ENCODE results near the gene LEF1. TPM values are rescaled to one million over a fixed set of nuclear protein-coding genes. Genes with fewer than 3 reads are reported as not detected.

Gene LEF1
- total and polyA plus RNA-seq, 2 donors (not counting 1 experiment from before 2014, with no cell fraction given): 2.4 to 5.1 TPM

- no peak overlapping the region for H2AFZ ChIP-seq (ENCODE audit: insufficient read depth, low read depth, low read length, poor library complexity, severe bottlenecking)
- no peaks in the 10 kb centered on the region for H3K9me3 ChIP-seq (ENCODE audit: control extremely low read depth in 1 of 3, control insufficient read depth in 2 of 3, insufficient read depth in 1 of 3, low read length in 2 of 3)
- TF ChIP-seq EZH2 (IDR thresholded peaks at IDR 0.05; ENCODE audit: borderline replicate concordance, insufficient read depth, low read depth, low read length, poor library complexity, severe bottlenecking) (no peak), CTCF (IDR thresholded peaks at IDR 0.05) (no peak)
- ATAC-seq (ENCODE audit: low read depth) (no peak), DNase-seq (no peak)
- no peak overlapping the region for H3K27ac Mint-ChIP-seq
- H3K79me2 ChIP-seq (ENCODE audit: control insufficient read depth, insufficient read depth, low read length): no peaks in the 10 kb centered on the region
- H3K4me1 Mint-ChIP-seq: peaks cover 11% of the 10 kb centered on the region
- intact Hi-C loops (cut with micrococcal nuclease): no loop called here
- ChIA-PET CTCF (no interaction called here), POLR2A (no interaction called here)
- peaks cover 0 to 11% (median 7%) of the 10 kb centered on the region in 4 experiments for H3K27me3 ChIP-seq (replicated peaks in 1 of 4; ENCODE audit: control extremely low read depth in 1 of 4, control insufficient read depth in 3 of 4, insufficient read depth in 4 of 4, low read length in 3 of 4)
- no peak overlapping the region for H3K4me3 Mint-ChIP-seq
- no CpG with 5 or more reads among the region's 3 CpGs for WGBS (ENCODE audit: insufficient coverage)
- no peak overlapping the region for H3K9ac ChIP-seq (ENCODE audit: low read length)
- H3K4me3 ChIP-seq (ENCODE audit: control extremely low read depth in 1 of 5, extremely low read depth in 1 of 5, insufficient read depth in 1 of 5, low read depth in 2 of 5, low read length in 4 of 5): peak overlapping the region in 1 of 5 experiments; percentile 7
- no peaks in the 10 kb centered on the region for H3K36me3 ChIP-seq (replicated peaks in 1 of 2; ENCODE audit: control extremely low read depth in 1 of 2, control insufficient read depth in 1 of 2, extremely low read depth in 1 of 2, insufficient read depth in 2 of 2, low read length in 1 of 2)
- H3K4me1 ChIP-seq (ENCODE audit: control insufficient read depth in 2 of 2, insufficient read depth in 2 of 2, low read length in 2 of 2): peaks cover 9 to 13% of the 10 kb centered on the region in 2 donors
- no peaks in the 10 kb centered on the region for H4K20me1 ChIP-seq (ENCODE audit: control insufficient read depth, insufficient read depth, low read length, poor library complexity, severe bottlenecking)
- no peaks in the 10 kb centered on the region for H3K9me3 Mint-ChIP-seq (ENCODE audit: insufficient read depth)
- H3K4me2 ChIP-seq (replicated peaks; ENCODE audit: low read depth, low read length, poor library complexity, severe bottlenecking): peak overlapping the region; percentile 12
- no peak overlapping the region for H3K27ac ChIP-seq (ENCODE audit: low read length in 2 of 2)
- peaks cover 40% of the 10 kb centered on the region for H3K27me3 Mint-ChIP-seq
Observed at GRCh38 chr4:108160741-108161352, 7.9 kb downstream of the LEF1 start.

DNA sequence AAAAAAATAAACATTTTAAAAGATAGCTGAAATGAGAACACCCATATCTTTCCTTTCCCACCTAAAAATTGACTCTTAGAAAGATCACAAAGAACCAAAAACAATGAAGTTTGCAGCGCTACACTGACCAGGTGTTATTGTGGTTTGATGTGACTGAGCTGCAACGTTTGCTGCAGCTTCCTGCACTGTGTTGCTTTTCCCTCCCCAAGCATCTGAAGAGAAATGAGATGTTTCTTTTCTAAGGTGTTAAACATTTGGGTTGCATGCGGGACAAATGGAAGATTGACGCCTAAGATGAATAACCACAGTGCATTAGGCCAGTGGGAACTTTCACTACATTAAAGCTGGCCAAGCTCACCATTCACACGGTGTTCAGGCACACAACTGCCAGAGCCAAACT lies 8.9 kb downstream of the LEF1 start:
- TF ChIP-seq CTCF (IDR thresholded peaks at IDR 0.05) (no peak), EZH2 (IDR thresholded peaks at IDR 0.05; ENCODE audit: borderline replicate concordance, insufficient read depth, low read depth, low read length, poor library complexity, severe bottlenecking) (no peak)
- CTCF ChIA-PET: no interaction called here
- 0% methylated on average over 2 of the region's 5 CpGs for WGBS (ENCODE audit: insufficient coverage)
- H3K9ac ChIP-seq (ENCODE audit: low read length): no peak overlapping the region
- peaks cover 30% of the 10 kb centered on the region for H3K27me3 Mint-ChIP-seq
- no peak overlapping the region for H3K27ac ChIP-seq (ENCODE audit: low read length in 2 of 2)
- H3K4me3 Mint-ChIP-seq: no peak overlapping the region
- H3K79me2 ChIP-seq (ENCODE audit: control insufficient read depth, insufficient read depth, low read length): no peaks in the 10 kb centered on the region
- no peaks in the 10 kb centered on the region for H4K20me1 ChIP-seq (ENCODE audit: control insufficient read depth, insufficient read depth, low read length, poor library complexity, severe bottlenecking)
- H3K9me3 ChIP-seq (ENCODE audit: control extremely low read depth in 1 of 3, control insufficient read depth in 2 of 3, insufficient read depth in 1 of 3, low read length in 2 of 3): no peaks in the 10 kb centered on the region
- ATAC-seq (ENCODE audit: low read depth): no peak
- no peak overlapping the region for H3K27ac Mint-ChIP-seq
- POLR2A ChIA-PET: no interaction called here
- no peaks in the 10 kb centered on the region for H3K36me3 ChIP-seq (replicated peaks in 1 of 2; ENCODE audit: control extremely low read depth in 1 of 2, control insufficient read depth in 1 of 2, extremely low read depth in 1 of 2, insufficient read depth in 2 of 2, low read length in 1 of 2)
- intact Hi-C loops (cut with micrococcal nuclease): no loop called here
- H3K4me1 Mint-ChIP-seq: peaks cover 5% of the 10 kb centered on the region
- peaks cover 4 to 8% of the 10 kb centered on the region in 2 donors for H3K4me1 ChIP-seq (ENCODE audit: control insufficient read depth in 2 of 2, insufficient read depth in 2 of 2, low read length in 2 of 2)
- H3K4me3 ChIP-seq (ENCODE audit: control extremely low read depth in 1 of 5, extremely low read depth in 1 of 5, insufficient read depth in 1 of 5, low read depth in 2 of 5, low read length in 4 of 5): no peak overlapping the region
- no peak overlapping the region for H2AFZ ChIP-seq (ENCODE audit: insufficient read depth, low read depth, low read length, poor library complexity, severe bottlenecking)
- no peaks in the 10 kb centered on the region for H3K9me3 Mint-ChIP-seq (ENCODE audit: insufficient read depth)
- H3K27me3 ChIP-seq (replicated peaks in 1 of 4; ENCODE audit: control extremely low read depth in 1 of 4, control insufficient read depth in 3 of 4, insufficient read depth in 4 of 4, low read length in 3 of 4): peaks cover 0 to 4% (median 3%) of the 10 kb centered on the region in 4 experiments
- H3K4me2 ChIP-seq (replicated peaks; ENCODE audit: low read depth, low read length, poor library complexity, severe bottlenecking): no peak overlapping the region
- DNase-seq: no peak

Data from B cell (primary cell).